Large intestine (tissue), 3 donors: ENCODE data around the gene WWC2. TPM values are rescaled to one million over a fixed set of nuclear protein-coding genes. Genes with fewer than 3 reads are reported as not detected.

ENCODE experiments used
- DNase-seq, 2 donors: peaks; one replicate each; pipeline versions ENCODE4 v3.0.0 to v3.0.0-alpha.2; 2013
- H3K27ac ChIP-seq: one replicate; pipeline ENCODE4 v1.5.1; 2013; ENCODE audit warnings: low read length
- H3K27me3 ChIP-seq: 2 replicates; pipeline ENCODE4 v1.6.1; 2013; ENCODE audit warnings: low read length; ENCODE audit not compliant: control insufficient read depth, insufficient read depth
- H3K36me3 ChIP-seq: 2 replicates; pipeline ENCODE4 v1.6.1; 2013; ENCODE audit warnings: low read length; ENCODE audit not compliant: control insufficient read depth, insufficient read depth
- H3K4me1 ChIP-seq: one replicate; pipeline ENCODE4 v1.6.1; 2013; ENCODE audit warnings: low read length; ENCODE audit not compliant: control insufficient read depth, insufficient read depth
- H3K4me3 ChIP-seq: one replicate; pipeline ENCODE4 v1.5.1; 2013; ENCODE audit warnings: low read length
- H3K9me3 ChIP-seq: one replicate; pipeline ENCODE4 v1.6.1; 2013; ENCODE audit warnings: mild to moderate bottlenecking, low read depth, low read length, moderate library complexity; ENCODE audit not compliant: control insufficient read depth
- WGBS: methylation state at CpG from one replicate; pipeline ENCODE4 v1.1.5; 2013; ENCODE audit warnings: low lambda C conversion rate; ENCODE audit not compliant: insufficient coverage; 5-methylcytosine and 5-hydroxymethylcytosine counted together
- polyA plus RNA-seq: library from polyadenylated mRNA; unstranded; fragments of 120-200 nt; gene quantifications from one replicate; pipeline ENCODE4 v1.2.1, GENCODE V29; 2013

The WWC2 gene
- polyA plus RNA-seq, 1 donor, result 19.7 TPM

DNA sequence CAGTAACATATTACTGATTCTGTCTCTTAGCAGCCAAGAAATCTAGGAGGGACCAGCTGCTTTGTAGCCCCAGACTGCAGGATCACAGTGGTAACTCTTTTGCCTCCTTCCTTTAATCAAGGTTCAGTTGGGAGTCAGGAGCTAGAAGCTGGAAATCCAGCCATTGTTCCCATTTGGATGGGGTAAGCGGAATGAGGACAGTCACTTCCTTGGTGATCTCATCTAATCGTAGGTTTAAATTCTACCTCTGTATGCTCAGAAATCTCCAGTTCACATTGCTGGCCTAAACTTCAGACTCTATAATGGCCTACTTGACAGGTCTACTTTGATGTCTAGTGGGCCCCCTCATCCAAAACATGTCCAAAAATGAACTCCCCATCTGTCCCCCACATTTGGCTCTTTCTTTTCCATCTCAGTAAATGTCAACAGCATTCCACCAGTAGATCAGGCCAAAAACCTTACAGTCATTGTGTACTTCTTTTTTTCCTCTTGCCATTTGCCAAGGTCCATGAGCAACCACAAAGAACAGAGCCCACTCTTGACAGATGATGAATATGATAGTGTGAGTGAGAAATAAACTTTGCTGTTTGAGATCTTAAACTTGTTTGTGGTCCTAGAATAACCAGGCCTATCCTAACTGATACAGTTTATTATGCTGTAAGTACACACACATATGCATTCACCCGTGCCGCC is 40.1 kb downstream of the WWC2 start:
- no peaks in the 10 kb centered on the region for H3K27me3 ChIP-seq
- H3K36me3 ChIP-seq, result no peaks in the 10 kb centered on the region
- no peaks in the 10 kb centered on the region for H3K4me1 ChIP-seq
- no peaks in the 10 kb centered on the region for H3K9me3 ChIP-seq
- 83% methylated on average over 1 of the region's 4 CpGs for WGBS
- no peak overlapping the region for H3K4me3 ChIP-seq
- no peak overlapping the region for H3K27ac ChIP-seq
- no peak for DNase-seq

DNA sequence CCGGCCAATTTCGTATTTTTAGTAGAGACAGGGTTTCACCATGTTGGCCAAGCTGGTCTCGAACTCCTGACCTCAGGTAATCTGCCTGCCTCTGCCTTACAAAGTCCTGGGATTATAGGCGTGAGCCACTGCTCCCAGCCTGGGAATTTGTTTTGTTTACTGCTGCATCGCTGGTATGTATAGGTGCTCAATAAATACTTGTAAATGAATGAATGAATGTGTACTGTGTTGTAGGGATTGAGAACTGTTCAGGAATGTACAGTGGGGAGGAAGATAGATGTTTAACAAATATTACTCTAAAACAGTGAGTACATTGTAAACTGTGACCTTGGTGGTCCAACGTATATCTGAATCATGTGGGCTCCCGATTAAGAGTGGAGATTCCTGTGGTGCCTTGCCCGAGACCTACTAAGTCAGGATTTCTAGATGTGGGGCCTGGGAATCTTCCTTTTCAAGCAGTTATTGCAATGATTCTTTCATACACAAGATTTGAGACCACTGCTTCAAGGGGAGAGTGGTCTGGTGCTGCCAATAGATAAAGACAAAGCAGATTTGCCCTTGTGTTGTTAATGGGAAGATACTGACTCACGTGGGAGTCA is 41.0 kb downstream of the WWC2 start:
- Histone ChIP-seq H3K4me1 (no peaks in the 10 kb centered on the region), H3K36me3 (no peaks in the 10 kb centered on the region), H3K4me3 (no peak overlapping the region), H3K27me3 (no peaks in the 10 kb centered on the region), H3K27ac (no peak overlapping the region), H3K9me3 (no peaks in the 10 kb centered on the region)
- no peak for DNase-seq
- no CpG with 5 or more reads among the region's 9 CpGs for WGBS

DNA sequence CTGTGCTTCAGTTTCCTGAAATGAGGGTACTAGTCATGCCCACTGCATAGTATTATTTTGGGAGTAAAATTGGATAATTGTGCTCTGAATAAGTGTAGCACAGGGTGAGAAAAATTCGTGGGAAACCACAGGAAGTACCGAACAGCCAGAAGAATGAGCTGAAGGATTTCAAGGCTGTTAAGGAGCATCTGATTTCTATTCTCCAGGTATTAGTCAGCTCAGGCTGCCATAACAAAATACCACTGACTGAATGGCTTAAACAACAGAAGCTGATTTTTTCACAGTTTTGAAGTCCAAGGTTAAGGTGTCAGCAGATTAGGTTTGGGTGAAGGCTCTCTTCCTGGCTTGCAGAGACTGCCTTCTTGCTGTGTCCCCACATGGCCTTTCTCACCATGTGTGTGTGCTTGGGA is 41.9 kb downstream of the WWC2 start:
- WGBS, result no CpG with 5 or more reads among the region's 2 CpGs

DNA sequence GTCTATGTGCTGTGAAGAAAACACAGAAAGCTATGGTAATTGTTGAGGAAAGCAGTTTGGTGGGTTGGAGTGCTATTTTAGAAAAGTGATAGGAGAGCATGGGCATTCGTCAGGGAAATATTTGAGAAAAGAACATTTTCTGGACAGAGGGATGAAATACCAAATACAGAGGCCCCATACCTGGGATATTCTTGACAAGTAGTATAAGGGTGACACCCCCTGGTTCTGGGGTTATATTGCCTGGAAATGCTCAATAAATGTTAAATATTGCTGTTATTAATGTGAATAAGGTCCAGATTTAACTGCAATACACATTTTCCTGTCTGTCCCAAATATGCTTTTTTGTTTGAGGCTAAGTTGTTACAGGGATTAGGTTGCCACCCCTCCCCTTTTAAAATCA is 42.9 kb downstream of the WWC2 start:
- Histone ChIP-seq H3K36me3 (no peaks in the 10 kb centered on the region), H3K9me3 (no peaks in the 10 kb centered on the region), H3K27me3 (no peaks in the 10 kb centered on the region), H3K4me1 (no peaks in the 10 kb centered on the region), H3K27ac (no peak overlapping the region), H3K4me3 (no peak overlapping the region)
- WGBS, result 100% methylated on average over 1 of the region's 1 CpG
- no peak for DNase-seq

More for the DNA sequence above, 41.9 kb downstream of the WWC2 start:
- Histone ChIP-seq H3K4me1 (no peaks in the 10 kb centered on the region), H3K27me3 (no peaks in the 10 kb centered on the region), H3K4me3 (no peak overlapping the region), H3K27ac (no peak overlapping the region), H3K36me3 (no peaks in the 10 kb centered on the region), H3K9me3 (no peaks in the 10 kb centered on the region)
- DNase-seq, result no peak

DNA sequence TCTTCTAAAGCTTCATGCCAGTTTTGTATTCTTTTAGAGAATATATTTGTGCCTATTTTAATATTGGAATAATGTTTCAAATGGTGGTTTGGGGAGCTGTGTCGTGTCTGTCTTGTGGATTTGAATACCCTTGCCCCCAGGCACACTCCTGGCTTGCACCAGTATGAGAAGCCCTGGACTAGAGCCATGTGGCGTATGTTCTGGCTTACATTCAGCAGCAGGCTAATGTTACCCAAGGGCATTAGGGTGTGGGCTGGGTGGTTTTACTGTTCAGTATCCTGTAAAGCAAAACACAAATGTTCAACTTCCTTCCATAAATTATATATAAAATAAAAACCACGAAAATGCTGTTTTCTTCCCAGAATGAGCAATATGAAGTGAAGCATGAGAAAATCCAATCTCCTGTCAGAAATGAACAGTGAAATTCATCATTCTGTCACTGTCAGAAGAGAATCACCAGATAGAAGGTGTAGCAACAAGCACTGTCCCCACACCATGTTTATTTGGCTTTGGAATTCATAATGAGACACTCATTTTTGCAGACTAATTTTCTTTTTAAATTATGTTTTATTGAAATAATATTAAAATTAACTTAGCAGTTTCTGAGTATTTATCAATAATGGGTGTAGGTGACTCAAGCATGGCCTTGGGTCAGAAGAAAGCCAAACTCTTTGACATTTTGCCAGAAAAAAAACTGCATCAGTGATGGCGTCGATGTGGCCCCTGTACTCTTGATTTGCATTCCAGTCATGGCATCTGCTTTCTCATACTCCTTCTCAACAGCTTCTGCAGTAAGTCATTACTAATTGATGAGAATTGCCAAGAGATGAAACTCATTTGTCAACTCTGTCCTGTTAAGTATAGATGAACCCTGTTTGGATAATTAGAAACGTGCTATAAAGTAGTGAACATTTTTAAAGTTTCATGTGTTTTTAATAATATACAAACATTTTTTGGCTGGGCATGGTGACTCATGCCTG is 43.8 kb downstream of the WWC2 start:
- H3K4me3 ChIP-seq, result no peak overlapping the region
- no peak for DNase-seq
- WGBS, result 100% methylated on average over 1 of the region's 6 CpGs
- H3K27ac ChIP-seq, result no peak overlapping the region
- no peaks in the 10 kb centered on the region for H3K9me3 ChIP-seq
- no peaks in the 10 kb centered on the region for H3K36me3 ChIP-seq
- H3K27me3 ChIP-seq, result no peaks in the 10 kb centered on the region
- no peaks in the 10 kb centered on the region for H3K4me1 ChIP-seq

DNA sequence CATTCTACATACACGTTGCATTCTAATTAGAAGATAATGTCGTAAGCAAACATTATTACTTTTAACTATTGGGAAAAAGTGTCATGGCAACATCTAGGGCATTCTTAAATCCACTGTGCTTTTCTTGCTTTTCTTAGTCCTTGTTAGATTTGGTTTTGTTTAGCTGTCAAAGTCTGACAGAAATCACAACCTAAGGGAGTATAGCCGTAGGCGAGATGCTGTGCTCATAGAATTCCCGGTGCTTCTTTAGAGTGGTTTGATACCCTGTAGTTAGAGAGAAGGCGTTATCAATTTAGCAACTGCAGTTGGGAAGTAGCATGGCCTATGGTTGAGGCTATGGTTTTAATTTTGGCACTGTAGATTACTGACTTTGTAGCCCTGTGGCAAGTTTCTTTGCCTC is 45.7 kb downstream of the WWC2 start:
- H3K27ac ChIP-seq, result no peak overlapping the region
- no peaks in the 10 kb centered on the region for H3K36me3 ChIP-seq
- no peak for DNase-seq
- H3K27me3 ChIP-seq, result no peaks in the 10 kb centered on the region
- no peaks in the 10 kb centered on the region for H3K9me3 ChIP-seq
- WGBS, result 67% methylated on average over 1 of the region's 6 CpGs
- no peaks in the 10 kb centered on the region for H3K4me1 ChIP-seq
- H3K4me3 ChIP-seq, result no peak overlapping the region

DNA sequence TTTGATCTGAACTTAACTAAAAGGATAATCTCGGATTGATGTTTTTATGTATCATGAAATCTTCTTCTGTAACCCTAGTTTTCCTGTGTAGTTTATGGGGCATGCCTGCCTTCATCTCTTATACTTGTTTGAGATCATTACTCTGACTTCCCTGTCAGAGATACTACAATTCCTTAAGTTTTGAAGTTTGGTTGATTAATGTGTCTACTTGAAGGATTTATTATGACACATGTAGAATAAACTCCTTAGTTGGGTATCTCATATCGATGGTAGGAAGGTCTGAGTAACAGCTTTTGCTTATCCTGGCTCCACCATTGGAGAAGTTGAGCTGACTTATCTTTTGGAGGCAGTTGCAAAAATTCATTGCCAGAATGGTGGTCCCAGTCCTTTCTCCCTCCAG is 46.7 kb downstream of the WWC2 start:
- DNase-seq, result no peak
- Histone ChIP-seq H3K4me1 (no peaks in the 10 kb centered on the region), H3K36me3 (no peaks in the 10 kb centered on the region), H3K9me3 (no peaks in the 10 kb centered on the region), H3K4me3 (no peak overlapping the region), H3K27me3 (no peaks in the 10 kb centered on the region), H3K27ac (no peak overlapping the region)
- WGBS, result no CpG with 5 or more reads among the region's 2 CpGs

DNA sequence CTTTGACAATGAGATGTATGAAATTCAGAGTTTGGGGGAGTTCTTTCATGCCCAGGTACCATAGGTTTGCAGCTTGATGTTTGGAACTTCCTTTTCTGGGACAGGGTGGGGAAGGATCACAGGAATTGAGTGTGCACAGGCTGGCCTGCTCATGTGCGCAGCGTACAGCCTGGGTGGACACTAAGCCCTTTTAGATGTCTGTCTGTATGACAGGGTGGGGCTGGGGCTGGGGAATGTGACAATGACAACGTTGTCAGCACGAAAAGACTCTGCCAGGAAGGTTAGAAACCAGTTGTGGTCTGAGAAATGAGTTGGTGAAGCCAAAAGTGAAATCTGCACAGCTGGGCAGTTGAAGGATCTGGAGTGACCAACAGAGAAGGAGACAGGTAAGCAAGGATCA is 47.4 kb downstream of the WWC2 start:
- no peaks in the 10 kb centered on the region for H3K4me1 ChIP-seq
- no peak overlapping the region for H3K4me3 ChIP-seq
- H3K27me3 ChIP-seq, result no peaks in the 10 kb centered on the region
- H3K27ac ChIP-seq, result no peak overlapping the region
- no peaks in the 10 kb centered on the region for H3K9me3 ChIP-seq
- no peaks in the 10 kb centered on the region for H3K36me3 ChIP-seq
- no peak for DNase-seq
- WGBS, result no CpG with 5 or more reads among the region's 4 CpGs

DNA sequence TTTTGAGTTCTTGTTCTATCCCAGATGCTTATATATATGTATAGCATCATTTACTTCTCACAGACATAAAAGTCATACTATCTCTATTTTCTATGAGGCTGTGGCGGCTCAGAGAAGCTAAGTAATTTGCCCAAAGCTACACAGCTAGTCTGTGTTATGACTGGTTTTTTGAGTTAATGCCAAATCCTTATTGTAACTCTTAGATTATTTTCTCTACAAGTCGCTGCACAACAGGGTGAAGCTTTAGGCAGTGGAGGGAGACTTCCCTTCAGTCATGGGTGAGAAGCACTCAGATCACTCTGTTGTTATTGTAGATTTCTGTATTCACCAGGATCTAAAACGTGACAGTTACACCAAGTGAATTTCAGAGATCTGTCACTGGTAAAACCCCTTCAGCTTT is 48.1 kb downstream of the WWC2 start:
- H3K4me1 ChIP-seq, result no peaks in the 10 kb centered on the region
- no peak for DNase-seq

DNA sequence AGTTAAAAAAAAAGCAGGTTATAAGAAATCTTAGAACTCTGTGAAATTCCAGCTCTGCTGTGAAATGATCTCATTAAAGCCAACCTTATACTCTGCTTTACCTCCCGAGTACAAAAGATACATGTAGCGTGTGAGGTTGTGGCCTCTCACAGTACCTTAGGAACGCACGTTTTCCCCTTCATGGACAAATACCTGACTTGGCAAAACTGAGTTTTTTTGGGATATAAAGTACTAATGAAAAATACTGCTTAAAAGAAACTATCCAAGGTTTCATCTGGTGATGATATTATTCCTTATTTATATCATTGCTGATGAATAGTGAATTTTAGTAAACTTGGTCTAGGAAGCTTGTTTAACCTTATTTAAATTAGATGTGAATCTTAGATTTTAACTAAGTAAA is 48.9 kb downstream of the WWC2 start:
- H3K4me3 ChIP-seq, result no peak overlapping the region
- no peaks in the 10 kb centered on the region for H3K9me3 ChIP-seq
- no peaks in the 10 kb centered on the region for H3K4me1 ChIP-seq
- 96% methylated on average over 4 of the region's 4 CpGs for WGBS
- H3K27me3 ChIP-seq, result no peaks in the 10 kb centered on the region
- H3K27ac ChIP-seq, result no peak overlapping the region
- no peaks in the 10 kb centered on the region for H3K36me3 ChIP-seq
- DNase-seq, result no peak

More for the DNA sequence above, 48.1 kb downstream of the WWC2 start:
- H3K27ac ChIP-seq, result no peak overlapping the region
- no peaks in the 10 kb centered on the region for H3K27me3 ChIP-seq
- no peaks in the 10 kb centered on the region for H3K36me3 ChIP-seq
- H3K9me3 ChIP-seq, result no peaks in the 10 kb centered on the region
- WGBS, result no CpG with 5 or more reads among the region's 3 CpGs
- no peak overlapping the region for H3K4me3 ChIP-seq
